GF-D8 (cell line): ENCODE data around the gene CDH13.

Source experiments
- DNase-seq: peaks from one replicate; lab custom pipeline; 2025; lab: John Stamatoyannopoulos, UW

Gene CDH13

DNA sequence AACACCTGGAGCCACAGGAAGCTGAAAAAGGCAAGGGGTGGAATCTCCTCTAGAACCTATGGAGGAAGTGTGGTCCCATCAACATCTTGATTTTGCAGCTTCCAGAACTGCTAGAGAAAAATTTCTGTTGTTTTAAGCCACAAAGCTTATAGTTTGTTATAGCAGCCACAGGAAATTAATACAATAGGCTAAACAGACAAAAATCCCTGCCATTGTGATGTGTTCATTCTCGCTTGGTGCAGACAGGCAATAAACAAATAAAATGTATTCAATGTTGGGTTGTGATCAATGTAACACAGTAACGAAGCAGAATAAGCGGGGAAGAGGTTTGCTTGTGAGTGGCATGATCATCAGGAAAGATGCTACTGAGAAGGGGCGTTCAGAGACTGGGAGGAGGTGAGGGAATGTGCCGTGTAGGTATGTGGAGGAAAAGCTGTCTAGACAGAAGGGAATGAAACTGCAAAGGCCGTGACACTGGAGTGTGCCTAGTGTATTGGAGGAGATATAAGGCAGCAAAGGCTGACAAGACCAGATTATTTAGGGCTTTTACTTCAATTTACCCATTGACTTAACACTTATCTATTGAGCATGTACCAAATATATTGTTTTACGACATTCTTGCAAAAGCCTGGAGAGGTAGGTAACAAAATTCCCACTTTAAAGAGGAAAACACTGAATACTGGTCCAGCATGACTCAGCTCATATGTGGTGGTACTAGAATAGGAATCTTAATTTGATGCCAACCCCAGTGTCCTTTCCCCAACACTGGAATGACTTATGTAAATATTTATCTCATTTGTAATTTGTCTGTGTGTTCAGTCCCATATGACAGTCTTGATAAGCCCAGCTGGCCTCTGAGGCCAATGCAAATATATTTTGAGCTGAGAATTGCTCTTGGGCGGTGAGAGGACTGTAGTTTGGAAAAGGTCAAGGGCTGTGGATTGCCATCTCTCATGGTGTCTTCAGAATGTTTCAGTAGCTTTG, 375.9 kb downstream of the CDH13 start:
- DNase-seq = no peak

DNA sequence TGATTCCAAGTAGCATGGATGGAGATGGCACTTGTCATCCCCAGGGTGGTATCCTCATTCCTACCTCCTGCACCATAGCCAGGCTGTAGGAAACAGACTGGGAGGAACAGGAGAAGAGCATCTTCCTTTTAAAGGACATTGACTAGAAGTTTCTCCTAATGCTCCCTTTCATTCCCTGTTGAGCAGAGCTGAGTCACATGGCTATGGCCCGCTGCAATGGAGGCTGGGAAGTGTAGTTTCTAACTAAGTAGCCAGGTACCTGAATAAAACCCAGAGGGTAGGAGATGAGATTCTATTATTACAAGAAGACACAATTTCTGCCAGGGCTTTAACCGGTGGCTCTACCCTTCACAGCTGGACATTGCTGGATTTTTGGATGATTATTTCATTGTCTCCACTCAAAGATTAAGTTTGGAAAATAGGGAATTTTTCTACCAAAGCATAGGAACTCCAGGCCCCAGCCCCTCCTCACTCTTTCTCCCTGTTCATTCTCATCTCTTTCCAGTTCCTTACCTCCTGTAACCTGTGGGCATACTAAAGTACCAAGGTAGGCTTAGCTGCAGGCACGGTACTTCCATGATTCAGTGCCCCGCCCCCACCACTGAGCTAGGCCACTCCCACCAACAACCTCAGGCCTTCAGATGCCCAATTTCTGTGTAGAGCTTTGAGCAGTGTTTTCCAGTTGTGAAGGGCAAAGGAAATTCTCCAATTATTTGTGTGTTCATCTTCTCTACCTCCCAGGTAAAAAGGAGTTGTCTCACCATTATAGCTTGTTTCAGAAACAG, 378.3 kb downstream of the CDH13 start:
- no peak for DNase-seq

DNA sequence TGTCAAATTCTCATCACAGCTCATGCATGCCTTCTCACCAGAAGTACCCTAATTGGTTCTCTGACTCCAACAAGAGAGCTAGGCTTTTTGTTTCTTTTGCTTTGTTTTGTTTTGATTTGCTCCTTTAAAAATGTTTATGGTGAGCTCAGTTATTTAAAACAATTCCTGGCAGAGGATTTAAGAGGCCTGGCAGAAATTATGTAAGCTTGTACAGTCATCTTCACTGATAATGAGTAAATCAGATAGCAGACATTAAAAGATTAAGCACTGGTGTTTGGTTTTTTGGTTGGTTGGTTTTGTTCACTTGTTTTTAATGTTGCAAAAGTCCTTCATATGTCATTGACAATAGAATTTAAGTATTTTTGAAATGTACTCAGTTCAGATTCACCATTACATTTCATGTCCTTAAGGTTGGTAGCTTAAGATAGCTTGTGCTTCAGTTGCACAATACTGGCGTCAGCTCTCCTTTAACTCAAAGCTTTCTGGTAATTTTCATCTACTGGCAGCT, 378.9 kb downstream of the CDH13 start:
- no peak for DNase-seq

DNA sequence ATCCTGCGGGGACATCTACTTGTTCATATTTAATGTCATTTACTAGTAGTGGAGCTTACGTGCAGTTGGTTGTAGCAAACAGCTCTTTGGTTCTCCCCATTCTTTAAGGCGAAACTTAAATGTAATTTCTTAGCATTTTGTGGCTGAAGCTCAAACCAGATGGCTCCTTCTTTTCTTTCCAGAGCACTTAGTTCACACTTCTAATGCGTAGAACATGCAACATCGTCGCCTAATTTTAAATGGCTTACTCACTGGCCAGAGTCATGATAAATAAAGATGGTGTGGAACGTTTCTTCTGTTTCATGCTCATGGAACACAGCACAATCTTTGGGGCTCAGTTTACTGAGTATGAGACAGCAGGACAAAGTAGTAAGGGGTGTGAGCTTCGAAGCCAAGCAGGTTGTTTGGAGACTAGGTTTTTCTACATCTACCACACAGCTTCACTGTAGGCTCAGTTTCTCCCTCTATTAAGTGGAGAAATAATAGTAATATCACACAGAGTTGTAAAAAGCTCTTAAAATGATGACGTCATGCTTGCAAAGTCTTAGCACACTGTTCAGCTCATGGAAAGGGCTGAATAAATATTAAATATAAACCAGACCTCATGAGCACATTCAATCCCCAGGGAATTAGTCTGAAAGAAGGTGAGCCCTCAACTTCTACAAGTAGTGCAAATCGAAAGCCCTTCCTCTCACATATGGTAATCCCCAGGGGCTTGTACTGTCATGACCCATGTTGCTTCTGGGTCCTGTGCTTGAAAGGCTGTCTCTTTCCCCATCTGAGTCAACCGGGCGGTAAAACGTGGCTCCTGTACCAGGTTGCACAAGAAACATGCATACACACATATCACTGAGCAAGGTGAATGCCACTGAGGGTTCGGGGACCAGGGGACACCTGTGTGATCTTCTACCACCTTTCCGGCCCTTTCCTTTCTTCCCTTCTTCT, 384.3 kb downstream of the CDH13 start:
- no peak for DNase-seq

DNA sequence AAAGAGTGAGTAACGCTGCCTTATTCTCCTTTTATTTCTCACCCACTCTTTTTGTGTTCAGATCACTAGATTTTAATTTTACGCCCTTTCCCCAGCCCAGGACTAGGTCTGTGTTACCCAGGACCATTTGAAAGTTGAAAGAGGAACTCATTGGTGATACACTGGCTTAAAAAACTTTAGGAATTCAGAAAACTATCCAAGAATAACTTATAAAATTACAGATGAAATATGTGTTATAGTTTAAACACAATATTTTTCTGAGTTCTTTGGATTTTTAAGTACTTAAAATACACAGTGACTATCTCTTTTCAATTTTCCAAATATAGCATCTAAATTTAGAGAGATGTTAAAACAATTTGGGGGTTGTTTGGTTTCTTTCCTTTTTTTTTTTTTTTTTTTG, 385.2 kb downstream of the CDH13 start:
- DNase-seq = no peak

DNA sequence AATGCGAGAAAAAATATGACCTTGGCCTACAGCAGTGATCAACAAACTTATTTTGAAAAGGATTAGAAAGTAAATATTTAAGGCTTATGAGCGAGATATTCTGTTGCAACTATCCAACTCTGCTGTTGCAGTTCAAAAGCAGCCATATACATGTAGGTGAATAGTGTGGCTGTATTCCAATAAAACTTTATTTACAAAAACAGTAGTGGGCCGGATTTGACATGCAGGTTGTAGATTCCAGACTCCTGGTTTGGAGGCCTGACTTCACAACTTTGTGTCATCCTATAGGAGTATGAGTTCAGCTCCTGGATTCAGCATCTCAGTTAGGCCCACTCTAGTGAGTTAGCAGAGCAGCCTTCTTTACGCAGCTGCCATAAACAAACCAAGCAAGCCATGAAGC, 386.3 kb downstream of the CDH13 start:
- no peak for DNase-seq

DNA sequence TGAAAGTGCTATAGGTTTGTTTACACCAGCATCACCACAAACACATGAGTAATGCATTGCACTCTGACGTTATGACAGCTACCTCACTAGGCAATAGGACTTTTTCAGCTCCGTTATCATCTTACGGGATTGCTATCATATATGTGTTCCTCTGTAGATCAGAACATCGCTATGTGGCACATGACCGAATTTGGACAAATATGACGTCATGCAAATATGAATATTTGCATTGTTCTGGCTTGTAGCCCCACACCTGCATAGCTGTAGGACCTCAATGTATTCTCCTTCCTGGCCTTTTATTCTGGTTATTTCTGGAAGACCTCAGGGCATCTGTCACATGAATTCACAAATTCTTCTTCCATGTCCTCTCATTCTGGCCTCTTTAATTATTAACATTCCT, 393.2 kb downstream of the CDH13 start:
- DNase-seq = no peak

DNA sequence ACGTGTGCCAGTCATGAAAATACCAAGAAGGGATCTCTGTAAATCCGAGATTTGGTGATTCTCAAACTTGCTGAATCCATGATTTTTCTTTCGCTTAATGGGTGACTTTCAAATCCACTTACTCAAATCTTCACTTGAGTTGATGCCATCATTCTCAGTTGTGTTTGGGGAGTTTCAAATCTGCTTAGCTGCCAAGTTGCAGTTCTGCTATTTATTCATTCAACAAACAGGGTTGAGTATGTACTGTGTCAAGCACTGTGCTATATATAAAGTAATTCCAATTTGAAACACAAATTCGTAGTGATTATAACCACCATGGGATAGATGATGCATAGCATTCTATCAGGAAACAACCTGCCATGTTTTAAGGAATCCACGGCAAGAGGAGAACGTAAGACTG, 394.3 kb downstream of the CDH13 start:
- DNase-seq = no peak

DNA sequence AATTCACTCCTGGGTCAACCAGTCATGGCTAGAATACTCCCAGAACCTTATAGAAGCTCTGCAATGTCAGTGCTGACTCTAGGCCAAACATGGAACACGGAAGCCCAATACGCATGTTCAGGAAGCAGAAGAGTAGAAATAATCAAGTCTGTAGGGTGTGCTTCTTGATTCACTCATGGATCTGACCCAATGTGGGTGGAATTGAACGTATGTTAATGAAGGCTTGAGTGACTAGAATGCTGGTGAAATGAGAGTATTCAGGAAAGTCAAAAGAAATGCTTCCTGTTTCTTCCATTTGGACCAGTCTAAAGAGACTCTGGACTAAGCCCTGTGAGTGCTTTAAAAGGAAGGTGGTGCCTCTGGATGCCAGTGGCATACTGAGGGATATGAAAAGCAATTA, 395.0 kb downstream of the CDH13 start:
- DNase-seq = no peak

DNA sequence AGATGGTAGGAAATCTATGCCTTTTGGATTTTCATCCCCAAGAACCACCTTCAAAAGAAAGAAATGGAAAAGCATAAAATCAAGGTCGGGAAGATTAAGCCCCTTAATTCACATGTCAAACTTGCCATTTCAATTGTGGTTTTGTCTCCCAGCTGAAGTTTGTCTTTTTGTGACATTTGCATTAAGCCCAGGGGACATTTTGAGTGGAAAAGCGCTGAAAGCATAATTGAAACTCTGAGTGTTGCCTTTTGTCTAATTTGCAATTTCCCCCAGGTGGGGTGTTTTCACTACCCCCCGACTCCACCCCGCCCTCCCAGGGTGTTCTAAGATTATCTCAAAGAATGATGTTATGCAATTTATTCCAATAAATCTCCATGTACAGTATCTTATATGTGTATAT, 396.2 kb downstream of the CDH13 start:
- DNase-seq = no peak

DNA sequence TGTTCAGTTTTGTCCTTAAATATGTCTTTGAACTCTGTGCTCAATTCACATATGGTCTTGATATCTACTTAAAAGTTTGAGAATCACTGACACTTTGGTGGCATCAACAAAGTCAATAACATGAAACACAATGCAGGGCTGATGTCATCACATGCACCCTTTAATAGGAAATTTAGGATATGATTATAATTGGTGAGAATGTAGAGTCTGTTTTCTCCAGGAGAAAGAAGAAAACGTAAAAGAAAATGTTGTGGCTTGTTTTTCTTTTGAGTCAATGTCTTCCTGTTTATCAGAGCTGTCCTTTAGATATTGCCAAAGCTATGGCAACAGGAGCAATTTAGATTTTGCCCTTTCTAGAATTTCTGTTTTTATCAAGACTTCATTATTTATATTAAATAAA, 396.9 kb downstream of the CDH13 start:
- no peak for DNase-seq

DNA sequence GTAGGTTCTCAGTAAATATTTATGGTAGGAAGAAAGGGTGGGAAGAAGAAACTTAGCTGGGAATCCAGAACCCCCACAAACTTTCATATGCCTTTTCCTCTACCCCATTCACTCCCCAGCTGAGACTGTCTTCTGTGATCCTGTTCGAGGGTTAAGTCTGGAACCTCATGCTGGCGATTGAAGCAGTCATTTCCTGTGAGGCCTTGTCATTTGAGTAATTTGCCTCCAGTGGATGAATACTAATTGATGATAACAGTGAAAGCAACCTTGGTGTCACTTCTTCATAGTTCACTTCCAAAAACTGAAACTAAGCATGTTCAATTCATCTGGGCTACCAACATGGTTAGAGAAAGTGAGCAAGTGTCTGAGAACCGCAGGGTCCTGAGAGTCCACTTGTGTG, 401.2 kb downstream of the CDH13 start:
- DNase-seq = no peak

DNA sequence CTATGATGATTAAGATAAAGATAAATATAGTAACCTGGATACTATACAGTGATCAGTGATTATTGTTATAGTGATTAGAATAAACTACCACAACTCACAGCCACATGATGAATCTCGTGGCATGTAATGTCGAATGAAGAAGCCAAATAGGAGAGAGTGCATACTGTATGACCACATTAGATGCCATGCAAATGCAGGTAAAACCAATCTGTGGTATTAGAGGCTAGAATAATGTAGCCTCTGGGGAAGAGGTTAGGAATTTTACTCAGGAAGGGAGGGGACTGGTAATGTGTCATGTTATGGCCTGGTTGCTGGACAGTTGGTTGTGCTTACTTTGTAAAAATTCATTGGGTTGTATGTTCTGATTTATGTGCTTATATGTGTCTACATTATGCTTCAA, 402.7 kb downstream of the CDH13 start:
- no peak for DNase-seq

DNA sequence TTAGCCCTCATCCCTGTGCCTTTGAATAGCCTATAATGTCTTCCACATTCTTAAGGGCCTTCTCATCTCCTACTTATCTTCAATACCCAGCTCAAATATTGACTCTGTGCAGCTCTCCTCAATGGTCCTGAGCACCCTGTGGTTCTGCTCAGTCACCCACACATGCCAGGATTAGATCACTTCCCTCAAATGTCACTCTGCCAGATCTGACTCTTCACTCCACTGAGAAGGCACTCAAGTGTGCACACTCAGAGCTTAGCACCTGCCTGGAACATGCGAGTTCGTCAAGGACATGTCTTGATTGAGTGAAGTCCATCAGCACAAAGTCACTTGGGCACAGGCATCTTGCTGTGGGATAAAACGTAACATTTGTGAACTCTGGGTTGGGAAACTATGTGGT, 404.8 kb downstream of the CDH13 start:
- no peak for DNase-seq

DNA sequence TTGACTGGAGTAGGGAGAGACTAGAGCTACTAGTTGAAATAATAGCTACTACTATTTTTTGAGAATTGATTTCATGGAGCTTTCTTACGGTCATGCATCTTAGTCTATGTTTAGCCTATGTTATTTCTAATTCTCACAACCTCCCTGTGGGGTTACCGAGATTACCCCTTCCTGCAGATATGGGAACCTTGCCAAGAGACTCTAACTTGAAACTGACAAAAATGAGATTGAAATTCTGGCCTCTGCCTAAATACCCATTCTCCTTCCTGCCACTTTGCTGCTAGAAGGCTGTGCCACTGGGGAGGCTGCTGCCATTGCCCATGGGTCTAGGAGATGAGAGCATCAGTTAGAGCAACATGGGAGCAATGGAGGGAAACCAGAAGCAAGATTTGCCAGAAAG, 410.3 kb downstream of the CDH13 start:
- no peak for DNase-seq

DNA sequence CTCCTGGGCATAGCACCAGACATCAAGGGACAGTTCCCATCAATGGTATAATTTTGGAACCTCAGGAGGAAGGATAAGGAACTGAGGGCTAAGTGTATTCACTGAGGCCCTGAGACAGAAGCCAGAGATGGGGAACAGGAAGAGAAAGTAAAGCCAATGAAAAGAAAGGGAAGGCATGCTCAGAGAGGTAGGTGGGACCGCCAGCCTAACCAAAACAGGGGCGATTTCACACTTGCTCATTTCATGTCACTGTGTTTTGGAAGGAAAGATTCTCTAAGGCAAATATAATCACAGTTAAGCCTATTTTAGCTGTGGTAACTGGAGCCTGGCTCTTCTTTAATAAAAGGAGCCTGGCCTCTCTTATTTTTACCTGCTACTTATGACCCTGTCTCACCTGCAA, 411.1 kb downstream of the CDH13 start:
- no peak for DNase-seq

DNA sequence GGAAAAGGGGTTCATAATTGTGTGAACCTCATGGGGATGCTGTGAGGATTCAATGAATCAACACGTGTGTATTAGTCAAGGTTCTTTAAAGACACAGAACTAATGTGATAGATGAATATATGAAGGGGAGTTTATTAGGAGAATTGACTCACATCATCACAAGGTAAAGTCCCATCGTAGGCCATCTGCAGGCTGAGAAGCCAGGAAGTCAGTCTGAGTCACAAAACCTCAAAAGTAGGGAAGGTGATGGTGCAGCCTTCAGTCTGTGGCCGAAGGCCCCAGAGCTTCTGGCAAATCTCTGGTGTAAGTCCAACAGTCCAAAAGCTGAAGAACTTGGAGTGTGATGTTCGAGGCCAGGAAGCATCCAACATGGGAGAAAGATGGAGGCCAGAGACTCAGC, 413.4 kb downstream of the CDH13 start:
- no peak for DNase-seq

DNA sequence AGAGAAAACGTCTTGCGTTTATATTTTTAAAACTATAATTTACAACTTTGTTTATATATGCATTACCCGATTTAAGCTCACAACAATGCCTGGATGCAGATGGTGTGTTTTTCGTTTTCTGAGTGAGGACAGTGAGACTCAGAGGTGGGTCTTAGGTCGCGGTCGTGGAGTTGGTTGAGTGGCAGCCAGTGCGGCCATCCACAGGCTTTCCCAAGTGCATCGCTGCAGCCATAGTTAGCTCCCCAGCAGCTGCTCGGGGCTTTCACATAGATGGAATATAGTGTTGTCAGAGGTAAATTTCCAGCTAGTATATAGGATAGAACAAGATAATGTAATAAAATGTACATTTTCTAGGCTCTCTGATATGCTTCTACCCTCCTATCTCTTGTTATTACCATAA, 417.8 kb downstream of the CDH13 start:
- DNase-seq = no peak

DNA sequence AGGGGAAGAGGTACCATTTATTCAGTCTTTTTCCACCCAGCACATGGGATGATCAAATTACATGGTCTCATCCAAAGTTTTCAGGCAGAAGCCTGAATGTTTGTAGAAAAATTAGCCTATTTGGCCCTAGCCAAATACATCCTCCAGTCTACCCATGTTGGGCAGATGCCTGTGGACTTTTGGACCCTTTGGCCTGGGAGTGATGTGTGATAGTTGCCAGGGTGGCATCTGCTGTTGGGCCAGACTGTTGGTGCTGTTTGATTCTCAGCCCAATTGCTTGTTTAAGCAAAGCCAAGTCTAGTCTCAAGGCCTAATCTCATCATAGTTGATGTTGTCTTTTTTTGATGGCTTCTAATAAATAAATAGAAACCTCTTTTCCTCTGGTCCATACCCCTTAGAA, 419.0 kb downstream of the CDH13 start:
- no peak for DNase-seq

DNA sequence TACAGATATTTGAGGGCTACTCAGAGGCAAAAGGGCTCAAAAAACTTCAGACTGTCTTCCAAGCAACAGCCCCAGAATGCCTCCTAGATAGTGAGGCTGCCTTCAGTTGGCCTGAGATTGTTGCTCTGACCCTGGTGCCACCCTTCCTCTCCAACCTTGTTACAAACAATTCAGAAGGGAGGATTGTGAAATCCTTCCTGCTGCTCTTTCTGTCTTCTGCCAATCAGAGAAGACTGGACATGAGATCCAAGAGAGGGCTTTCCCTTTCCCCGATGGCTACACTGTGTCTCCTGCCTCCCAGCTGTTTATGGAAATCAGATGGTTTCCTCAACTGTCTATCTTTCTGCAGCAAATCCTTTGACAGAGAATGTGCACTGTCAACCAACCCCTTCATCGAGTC, 419.9 kb downstream of the CDH13 start:
- no peak for DNase-seq

DNA sequence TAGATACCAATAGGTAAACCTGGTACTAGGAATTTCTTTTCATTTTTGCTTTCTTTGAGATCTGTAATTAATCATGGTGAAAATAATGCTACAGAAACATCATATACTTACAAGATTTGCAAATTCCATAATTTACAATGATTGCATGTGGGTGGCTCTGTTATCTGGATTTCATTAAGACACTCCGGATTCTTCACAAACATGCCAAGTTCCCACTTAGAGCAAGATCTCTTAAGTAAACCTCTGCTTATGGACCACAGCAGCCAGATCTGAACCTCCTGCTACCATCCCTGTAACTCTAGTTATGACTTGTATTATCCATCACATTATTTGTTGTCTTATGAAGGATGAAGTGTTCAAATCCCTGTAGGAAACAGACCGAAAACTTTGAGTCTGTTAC, 424.7 kb downstream of the CDH13 start:
- no peak for DNase-seq

DNA sequence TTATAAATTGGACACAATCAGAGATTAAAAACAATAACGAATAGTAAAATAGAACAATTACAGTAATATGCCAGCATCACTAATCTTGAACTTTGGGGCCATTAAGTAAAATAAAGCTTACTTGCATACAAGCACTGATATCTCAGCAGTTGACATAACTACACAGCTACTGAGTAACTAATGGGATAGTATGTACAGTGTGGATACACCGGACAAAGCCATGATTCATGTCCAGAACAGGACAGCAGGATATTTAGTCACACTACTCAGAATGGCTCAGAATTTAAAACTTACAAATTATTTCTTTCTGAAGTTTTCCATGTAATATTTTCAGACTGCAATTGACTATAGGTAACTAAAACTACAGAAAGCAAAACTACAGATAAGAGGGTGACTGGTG, 427.5 kb downstream of the CDH13 start:
- DNase-seq = no peak
